Vagina (tissue), 2 donors: ENCODE measurements around the gene PDE11A.

Experiments
- CTCF ChIP-seq, 3 experiments: fragments of 450-650 bp in 2 of 3; fragments of 200-600 bp in 1 of 3; sonication (generic) in 1 of 3; IDR thresholded peaks; one replicate each; pipeline ENCODE4 v1.5.1; 2017 to 2019; ENCODE audit warnings: antibody characterized with exemption in 3 of 3, mild to moderate bottlenecking in 2 of 3, moderate library complexity in 2 of 3
- POLR2A ChIP-seq, 2 donors: fragments of 450-650 bp; IDR thresholded peaks; one replicate each; pipeline ENCODE4 v1.6.1; 2017; ENCODE audit warnings: antibody characterized with exemption in 2 of 2, mild to moderate bottlenecking in 2 of 2, moderate library complexity in 2 of 2
- POLR2AphosphoS5 ChIP-seq, 2 donors: sonication (generic); formaldehyde crosslinking; IDR thresholded peaks; one replicate each; pipeline ENCODE4 v1.9.0; 2017; ENCODE audit warnings: antibody characterized with exemption in 2 of 2, mild to moderate bottlenecking in 2 of 2, low read depth in 1 of 2; ENCODE audit not compliant: insufficient read depth in 1 of 2

GRCh38 chr2:177767768-177768167 is 304.8 kb downstream of the PDE11A start:
- TF ChIP-seq CTCF (IDR thresholded peaks at IDR 0.05), result no peak
- no peak for TF ChIP-seq POLR2A (IDR thresholded peaks at IDR 0.05)
- no peak for TF ChIP-seq POLR2AphosphoS5 (IDR thresholded peaks at IDR 0.05; ENCODE audit: insufficient read depth in 1 of 2, low read depth in 1 of 2)
